Activated CD8-positive, alpha-beta memory T cell treated with anti-CD3 and anti-CD28 coated beads for 1 hour (primary cell): ENCODE measurements around the gene NET1.
"Not testable (repeated sequence)": the region's sequence is repeated elsewhere in the genome, so short reads cannot be mapped to it uniquely, and the experiment has no call there.

Experiments used
- DNase-seq, 2 donors: peaks; one replicate each; pipeline ENCODE4 v3.0.0-alpha.2; 2020; ENCODE audit warnings: low read depth in 1 of 2; ENCODE audit errors: extremely low read depth in 1 of 2

NET1 gene

DNA sequence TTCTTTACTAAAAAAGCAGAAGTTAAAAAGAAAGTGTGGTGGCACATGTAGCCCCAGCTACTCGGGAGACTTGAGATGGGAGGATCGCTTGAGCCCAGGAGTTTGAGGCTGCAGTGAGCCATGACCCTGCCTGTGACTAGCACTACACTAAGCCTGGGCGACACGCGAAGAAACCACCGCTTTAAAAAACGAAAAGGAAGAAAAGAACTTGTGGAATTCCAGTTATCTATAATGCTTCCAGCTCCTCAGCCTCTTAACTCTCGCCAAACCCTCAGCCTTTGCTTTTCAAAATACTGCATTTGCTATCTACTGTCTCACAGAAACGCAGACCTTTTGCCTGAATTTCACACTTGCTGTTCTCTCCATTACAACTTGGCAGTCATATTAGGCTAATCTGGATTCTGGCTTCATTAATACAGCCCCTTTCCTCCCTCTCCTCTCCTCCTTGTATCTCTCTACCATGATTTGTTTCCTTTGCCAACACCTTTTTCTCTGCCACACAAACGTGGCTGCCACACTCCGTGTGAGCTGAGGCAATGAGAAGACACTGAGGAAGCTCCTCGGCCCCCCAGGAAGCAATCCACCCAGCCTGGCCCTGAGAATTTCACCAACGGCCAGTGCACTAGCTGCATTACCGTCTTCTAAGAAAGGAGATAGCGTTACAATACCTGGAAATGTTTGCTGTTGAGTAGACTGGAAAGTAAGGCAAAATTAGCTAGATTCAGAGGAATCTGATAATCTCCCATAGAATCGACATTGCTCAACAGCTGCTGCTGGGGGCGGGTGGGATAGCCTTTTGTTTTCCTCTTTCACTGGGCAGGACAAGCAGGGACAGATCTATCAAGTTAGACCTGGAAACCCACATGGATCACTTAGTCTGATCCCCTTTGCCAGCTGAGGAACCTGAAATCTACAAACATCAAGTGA lies 49.8 kb downstream of the NET1 start:
- no peak for DNase-seq

DNA sequence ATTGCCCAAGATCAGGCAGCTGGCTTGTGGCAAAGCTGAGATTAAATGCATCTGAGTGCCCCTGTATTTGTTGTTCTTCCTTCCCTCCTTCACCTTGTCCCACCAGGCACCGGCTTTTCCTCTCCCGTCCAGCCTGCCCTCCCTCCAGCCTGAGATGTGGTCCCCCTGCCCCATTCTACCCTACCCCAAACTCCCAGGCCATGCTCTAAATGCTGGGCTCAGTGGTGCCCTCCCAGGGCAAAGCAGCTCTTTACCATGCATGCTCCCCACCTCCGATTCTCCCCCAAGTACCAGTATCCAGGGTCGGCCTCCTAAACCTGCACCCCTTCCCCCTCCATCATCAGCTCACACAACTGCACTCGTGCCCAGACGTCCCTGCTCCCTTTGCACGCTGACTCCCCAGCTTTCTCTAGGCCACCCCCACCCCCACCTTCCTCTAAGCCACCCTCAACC lies 50.5 kb downstream of the NET1 start:
- DNase-seq = no peak

GRCh38 chr10:5464546-5464945 lies 52.2 kb downstream of the NET1 start:
- no peak for DNase-seq

GRCh38 chr10:5465976-5466450 lies 53.7 kb downstream of the NET1 start:
- no peak for DNase-seq

DNA sequence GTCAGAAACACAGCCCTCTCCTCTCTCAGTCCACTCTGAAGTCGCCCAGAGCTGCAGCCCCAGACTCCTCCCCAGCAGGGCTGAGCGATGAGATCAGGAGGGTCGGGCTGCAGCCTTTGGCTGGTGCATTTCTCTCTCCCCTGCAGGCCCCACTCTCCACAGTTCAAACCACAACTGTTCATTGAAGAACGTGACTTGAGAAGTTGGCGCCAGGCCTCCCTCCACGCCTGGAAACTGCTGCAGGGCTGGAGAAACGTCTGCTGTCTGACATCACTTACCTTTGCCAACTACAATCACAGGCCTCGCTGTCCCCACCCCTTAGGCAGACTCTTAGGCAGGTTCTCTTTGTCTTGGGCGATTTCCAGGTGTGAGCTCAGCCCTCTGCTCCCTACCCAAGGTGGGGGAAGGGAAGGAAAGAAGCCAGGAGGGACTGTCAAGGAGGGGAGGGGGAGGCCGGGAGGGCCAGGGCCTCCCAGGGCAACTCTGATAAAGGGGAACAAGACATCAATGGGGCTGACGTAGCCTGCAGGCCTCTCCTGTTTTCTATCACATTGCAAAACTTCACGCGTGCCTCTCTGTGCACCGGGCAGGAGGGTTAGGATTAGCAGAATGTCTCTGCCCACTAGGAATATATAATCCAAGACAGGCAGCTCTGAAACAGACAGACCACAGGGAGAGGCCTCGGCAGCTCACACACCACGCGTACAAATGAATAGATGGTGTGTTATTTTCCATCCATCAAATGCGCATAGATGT lies 54.3 kb downstream of the NET1 start:
- DNase-seq = no peak

DNA sequence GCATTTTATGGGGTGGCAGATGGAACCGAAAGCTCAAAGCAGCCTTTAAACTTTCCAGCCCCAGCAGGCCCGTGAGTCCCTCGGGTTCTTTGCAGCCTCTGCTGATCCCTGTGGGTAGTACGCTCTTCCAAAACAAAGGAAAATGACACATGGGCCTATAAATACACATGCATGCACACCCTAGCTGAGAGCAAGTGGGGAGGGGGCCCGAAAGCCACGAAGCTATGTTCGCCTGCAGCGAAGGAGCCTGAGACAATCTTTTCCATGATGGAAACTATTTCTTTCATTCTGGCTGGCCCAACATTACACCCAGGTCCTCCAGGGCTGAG lies 54.8 kb downstream of the NET1 start:
- no peak for DNase-seq

DNA sequence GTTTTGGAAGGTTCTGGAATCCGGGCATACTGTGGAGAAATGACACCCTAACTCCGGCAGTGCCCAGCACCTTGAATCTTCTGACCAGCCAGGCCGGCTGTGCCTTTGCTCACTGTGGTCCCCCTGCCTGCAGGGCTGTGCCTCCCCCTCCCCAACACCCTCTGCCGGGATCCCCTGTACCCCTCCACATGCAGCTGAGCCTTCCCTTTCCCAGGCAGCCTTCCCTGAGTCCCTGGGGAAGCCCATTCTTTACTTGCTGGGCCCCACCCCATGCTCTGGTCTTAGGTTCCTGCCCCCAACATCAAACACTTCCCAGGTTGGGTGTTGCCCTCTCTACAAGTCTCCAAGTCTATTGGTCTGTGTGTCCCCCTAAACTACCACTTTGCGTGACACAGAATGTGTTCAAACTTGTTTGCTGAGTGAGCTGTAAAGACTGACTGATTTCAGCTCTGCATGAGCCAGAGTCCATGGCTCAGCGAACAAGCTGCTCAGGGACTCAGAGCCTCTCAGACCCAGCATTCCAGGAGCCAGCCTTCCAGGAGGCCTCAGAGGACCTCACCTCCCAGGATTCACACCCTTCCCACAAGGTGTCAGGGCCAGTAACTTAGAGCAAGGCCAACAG lies 55.4 kb downstream of the NET1 start:
- DNase-seq = no peak

- DNase-seq = no peak
Observed at GRCh38 chr10:5468262-5469106, 56.1 kb downstream of the NET1 start.

DNA sequence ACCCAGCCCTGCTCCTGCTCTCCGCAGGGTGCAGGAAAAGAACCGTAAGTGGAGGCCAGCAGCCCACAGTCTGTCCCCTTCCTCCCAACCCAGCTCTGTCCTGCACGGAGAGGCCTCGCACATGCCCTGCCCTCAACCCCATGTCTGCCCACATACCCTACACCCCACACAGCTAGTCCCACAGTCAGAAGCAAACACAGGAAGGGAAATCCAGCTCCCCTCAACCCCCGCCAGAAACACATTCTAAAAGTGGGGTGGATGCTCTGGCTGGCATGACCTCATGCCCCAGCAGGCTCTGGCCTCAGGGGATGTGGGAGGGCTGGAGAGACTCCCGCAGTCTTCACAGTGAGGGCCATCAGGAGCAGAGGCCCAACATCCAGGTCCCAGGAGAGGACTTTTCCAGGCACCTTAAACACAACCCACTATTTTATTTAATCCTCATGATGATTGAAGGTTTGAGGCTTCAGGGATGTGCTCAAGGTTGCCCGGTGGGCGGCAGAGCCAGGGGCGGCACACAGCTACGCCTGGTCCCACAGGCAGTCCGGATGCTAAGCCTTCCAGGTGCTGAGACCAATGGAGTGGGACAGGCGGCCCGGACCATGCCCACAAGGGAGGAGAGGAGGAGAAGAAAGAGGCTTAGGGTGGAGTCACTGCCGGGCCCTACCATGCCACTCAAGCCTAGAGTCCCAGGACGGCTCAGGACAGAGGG lies 57.1 kb downstream of the NET1 start:
- DNase-seq = no peak

DNA sequence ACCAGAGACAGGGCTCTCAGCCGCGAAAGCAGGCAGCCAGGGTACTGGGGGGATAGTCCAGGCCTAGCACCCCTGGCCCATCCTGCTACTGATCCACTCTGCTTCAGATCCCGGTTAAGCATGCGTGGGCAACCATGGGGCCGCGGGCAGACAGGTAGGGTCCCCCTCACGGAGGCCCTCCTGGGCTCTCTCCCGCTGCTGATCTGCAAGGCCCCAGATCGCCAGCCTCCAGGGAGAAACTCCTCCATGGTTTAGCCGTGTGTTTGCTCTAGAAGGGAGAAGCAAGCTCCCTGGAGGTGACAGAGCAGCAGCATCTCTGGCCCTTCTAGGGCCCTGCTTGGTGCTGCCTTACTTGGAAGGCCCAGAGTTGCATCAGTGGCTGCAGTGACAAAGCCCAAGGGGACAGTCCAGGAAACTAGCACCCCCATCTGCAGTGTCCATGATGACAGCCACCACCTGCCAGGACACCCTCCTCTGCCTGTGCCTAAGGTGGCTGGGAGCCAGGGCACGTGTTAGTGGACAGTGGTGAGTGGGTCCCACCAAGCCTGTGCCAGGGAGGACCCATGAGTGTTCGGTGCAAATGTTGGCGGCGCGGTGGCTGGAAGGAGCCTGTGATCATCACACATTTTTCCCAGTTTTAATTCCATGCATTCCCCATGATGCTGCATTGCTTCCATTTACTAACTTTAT lies 57.9 kb downstream of the NET1 start:
- DNase-seq = no peak

GRCh38 chr10:5474642-5475041 lies 62.3 kb downstream of the NET1 start:
- DNase-seq = not testable (repeated sequence)

DNA sequence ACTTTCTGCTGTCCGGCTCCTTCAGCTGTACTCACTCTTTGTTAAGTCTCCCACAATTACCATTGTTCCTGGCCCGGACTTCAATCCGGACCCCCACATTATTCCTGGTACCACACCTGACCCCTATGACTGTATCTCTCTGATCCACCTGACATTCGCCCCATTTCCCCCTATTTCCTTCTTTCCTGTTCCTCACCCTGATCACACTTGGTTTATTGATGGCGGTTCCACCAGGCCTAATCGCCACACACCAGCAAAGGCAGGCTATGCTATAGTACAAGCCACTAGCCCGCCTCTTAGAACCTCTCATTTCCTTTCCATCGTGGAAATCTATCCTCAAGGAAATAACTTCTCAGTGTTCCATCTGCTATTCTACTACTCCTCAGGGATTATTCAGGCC lies 62.7 kb downstream of the NET1 start:
- not testable (repeated sequence) for DNase-seq

GRCh38 chr10:5475974-5476807 lies 63.8 kb downstream of the NET1 start:
- not testable (repeated sequence) for DNase-seq

DNA sequence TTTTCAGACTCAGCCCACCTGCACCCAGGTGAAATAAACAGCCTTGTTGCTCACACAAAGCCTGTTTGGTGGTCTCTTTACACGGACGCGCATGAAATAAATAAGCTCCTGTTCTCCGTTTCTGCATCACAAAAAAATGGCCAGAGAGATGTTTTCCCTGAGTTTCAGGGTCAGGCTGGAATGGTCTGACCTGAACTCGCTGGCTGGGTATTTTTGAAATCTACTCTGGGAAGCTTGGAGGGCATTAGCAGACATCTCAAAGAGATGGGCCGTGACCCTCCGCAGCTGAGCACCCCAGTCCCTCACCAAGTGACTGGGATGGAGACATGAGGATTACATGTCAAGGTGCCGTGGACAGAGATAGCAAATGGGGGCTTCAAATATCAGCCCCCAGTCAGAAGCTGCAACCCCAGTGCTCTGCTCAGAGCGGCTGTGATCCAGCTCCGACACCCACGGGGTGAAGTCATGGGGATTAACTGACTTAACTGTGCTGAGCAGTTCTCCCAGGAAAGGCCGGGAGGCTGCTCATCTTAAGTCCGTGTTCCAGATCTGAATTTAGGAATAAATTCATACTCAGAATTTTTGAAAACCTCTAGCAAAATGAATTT lies 64.7 kb downstream of the NET1 start:
- DNase-seq = no peak

DNA sequence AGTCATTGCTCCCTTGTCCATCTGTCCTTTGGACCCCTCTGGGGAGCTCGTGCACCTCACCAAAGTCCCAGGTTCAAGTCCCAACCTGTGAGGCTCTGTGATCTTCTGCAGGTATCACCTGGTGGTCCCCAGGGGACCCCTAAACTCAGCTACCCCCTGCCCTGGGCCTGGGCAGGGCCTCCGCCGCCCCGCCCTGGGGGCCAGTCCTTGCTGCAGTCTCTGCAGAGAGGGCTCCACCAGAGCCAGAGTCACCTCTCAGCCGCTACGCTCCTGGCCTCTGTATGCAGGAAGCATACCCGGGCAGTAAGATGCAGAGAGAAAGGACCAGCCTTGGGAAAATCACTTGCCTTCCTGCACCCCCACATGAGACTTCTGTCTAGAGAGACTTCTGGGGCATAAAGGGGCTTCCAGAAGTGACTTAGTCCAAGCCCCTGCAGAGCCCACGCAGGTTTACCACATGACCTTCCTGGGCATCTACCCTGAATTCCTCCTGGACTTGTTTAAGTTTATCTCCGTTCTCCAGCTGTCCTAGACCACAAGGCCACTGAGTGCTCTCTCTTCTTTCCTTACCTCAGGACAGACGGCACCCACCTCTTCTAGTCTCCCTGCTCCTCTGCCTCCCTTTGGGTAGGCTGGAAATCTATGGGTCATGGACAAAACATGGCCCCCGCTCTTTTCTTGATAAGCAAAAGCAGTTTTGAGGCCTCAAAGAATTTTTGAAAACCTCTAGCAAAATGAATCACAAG lies 65.8 kb downstream of the NET1 start:
- DNase-seq = no peak

GRCh38 chr10:5478694-5479305 lies 66.4 kb downstream of the NET1 start:
- no peak for DNase-seq
